GM12864 (cell line): ENCODE data around the gene HOMER2.
"Not testable (repeated sequence)": the region's sequence is repeated elsewhere in the genome, so short reads cannot be mapped to it uniquely, and the experiment has no call there.

Experiments used
- DNase-seq: peaks from one replicate; pipeline ENCODE4 v3.0.0-alpha.2; 2011; ENCODE audit warnings: low read depth
- H3K4me3 ChIP-seq: 2 replicates; pipeline ENCODE4 v1.5.1; 2011; ENCODE audit warnings: mild to moderate bottlenecking, low read depth, low read length, control low read depth
- TF ChIP-seq, protein P1 (sequence below): IDR thresholded peaks from 2 replicates; pipeline ENCODE4 v1.5.1; 2011; ENCODE audit warnings: low read depth, mild to moderate bottlenecking, moderate library complexity, low read length, control low read depth, inconsistent platforms; ENCODE audit errors: missing control alignments

The HOMER2 gene

DNA sequence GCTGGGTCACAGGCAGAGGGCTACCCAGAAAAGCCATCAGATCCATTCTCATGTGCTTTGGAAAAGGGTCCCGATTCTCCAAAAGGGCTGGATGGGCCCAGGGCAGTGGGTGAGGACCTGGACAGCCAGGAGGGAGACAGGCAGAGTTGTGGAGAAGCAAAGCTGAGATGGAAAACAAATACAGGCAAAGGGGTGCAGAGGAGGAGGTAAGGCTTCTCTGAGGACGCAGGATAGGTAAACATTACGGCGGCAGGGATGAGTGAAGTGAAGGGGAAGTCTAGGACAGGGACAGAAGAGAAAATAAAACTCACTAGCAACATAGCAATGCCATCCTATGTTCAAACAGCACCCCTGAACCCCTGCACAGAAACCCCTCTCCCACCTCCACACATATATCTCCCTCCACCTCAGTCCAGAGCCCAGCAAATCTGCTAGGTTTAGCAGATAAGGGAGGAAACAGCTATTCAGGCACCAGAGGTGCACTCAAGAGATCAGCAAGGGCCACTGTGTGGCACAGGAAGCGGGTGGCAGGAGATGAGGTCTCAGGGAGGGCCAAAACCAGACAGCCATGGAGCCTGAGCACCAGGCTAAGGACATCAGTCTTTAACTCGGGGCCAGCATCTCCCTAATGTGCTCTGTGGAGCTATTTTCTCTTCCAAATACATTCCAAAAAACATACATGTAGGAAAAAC is 51.3 kb downstream of the HOMER2 start:
- TF ChIP-seq, protein P1, sequence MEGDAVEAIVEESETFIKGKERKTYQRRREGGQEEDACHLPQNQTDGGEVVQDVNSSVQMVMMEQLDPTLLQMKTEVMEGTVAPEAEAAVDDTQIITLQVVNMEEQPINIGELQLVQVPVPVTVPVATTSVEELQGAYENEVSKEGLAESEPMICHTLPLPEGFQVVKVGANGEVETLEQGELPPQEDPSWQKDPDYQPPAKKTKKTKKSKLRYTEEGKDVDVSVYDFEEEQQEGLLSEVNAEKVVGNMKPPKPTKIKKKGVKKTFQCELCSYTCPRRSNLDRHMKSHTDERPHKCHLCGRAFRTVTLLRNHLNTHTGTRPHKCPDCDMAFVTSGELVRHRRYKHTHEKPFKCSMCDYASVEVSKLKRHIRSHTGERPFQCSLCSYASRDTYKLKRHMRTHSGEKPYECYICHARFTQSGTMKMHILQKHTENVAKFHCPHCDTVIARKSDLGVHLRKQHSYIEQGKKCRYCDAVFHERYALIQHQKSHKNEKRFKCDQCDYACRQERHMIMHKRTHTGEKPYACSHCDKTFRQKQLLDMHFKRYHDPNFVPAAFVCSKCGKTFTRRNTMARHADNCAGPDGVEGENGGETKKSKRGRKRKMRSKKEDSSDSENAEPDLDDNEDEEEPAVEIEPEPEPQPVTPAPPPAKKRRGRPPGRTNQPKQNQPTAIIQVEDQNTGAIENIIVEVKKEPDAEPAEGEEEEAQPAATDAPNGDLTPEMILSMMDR = no peak
- no peak overlapping the region for H3K4me3 ChIP-seq
- no peak for DNase-seq

DNA sequence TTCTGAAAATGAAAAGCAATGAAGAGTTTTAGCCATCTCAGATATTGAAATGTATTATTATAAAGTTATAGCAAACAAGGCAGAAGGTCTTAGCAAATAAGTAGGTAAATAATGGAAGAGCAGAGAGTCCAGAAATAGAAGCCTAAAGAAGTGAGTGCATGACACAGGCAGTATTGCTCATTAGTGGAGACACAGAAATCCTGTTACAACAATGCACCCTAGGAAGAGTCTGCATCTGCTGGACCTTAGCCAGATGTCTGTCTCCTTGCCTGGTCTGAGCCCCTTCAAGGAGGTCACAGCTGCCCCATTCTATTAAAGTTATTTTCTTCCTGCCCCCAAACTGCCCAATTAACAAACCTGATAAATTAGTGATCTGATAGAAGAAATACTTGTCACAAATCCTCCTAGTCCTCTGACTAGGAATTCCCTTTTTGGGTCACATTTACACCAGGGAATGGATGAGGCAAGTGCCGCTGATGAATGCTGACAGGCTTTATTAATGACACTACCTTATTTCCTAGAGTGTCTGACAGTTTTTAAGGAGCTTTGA is 51.9 kb downstream of the HOMER2 start:
- no peak overlapping the region for H3K4me3 ChIP-seq
- TF ChIP-seq, protein P1 = no peak
- no peak for DNase-seq

DNA sequence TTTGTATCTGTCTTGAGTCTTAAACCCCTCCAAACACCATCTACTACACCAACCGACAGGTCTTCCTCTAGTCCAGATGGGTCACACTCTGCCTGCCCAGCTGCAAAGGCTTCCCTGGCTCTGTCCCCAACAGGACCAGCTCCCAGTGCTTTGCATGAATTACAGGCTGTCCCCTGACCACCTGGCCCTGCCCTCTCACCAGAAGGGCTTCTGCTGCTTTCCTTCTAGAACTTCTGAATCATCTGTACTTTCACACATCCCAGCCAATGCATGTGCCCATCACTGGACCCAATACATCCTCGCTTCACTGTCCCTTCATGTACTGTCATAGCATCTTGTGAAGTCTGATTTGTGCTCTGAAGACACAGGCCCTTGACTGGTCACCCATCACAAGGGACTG is 53.6 kb downstream of the HOMER2 start:
- TF ChIP-seq, protein P1 = no peak
- DNase-seq = no peak
- H3K4me3 ChIP-seq = no peak overlapping the region

DNA sequence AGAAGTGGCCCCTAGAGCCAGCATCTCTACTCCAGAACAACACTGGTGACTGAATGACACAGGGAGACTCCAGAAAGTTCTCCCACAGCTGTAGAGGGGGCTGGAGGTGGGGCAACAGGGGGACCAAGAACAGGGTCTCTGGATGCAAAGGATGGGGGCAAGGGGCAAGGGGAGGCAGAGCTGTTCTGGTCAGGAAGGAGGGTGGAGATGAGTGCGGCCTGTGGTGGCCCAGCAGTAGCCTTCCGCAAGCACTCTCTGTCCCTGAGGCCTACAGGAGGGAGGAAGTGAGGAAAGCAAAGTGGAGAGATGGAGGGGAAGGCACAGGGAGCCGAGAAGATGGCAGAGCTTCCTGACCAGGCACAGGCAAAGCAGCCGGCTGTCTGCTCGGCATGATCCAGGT is 56.5 kb downstream of the HOMER2 start:
- TF ChIP-seq, protein P1 = no peak
- no peak for DNase-seq
- H3K4me3 ChIP-seq = no peak overlapping the region

DNA sequence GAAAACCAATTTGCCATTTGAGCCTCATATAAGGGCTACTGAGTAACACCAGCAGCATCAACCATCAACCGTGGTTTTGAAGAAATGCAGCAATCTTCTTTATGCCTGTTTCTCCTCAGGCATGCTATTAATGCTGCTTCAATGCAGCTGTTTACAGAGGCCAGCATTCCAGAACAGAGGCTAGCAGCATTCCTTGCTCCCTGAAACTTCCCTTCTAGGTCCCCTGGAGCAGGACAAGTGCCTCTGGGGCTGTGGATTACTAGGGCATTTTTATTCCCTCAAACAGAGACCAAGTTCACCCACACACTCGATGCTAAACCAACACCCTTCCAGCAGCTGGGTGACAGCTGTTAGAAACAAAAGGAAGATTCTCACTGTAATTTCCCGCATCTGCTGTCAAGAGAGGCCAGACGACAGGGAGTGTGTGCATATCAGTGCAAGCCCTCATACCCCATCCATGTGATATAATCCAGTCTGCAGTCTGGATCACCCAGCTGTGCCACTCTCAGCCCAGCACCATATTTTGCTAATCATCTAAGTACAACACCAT is 57.5 kb downstream of the HOMER2 start:
- H3K4me3 ChIP-seq = no peak overlapping the region
- DNase-seq = no peak
- TF ChIP-seq, protein P1 = no peak

DNA sequence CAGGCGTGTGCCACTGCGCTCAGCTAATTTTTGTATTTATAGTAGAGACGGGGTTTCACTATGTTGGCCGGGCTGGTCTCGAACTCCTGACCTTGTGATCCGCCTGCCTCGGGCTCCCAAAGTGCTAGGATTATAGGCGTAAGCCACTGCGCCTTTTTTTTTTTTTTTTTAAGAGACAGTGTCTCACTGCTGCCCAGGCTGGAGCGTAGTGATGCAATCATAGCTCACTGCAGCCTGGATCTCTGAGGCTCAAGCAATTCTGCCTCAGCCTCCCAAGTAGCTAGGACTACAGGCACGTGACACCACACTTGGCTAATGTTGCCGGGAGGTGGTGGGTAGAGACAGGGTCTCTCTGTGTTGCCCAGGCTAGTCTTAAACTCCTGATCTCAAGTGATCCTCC is 59.0 kb downstream of the HOMER2 start:
- DNase-seq, H3K4me3 ChIP-seq: not testable (repeated sequence)

DNA sequence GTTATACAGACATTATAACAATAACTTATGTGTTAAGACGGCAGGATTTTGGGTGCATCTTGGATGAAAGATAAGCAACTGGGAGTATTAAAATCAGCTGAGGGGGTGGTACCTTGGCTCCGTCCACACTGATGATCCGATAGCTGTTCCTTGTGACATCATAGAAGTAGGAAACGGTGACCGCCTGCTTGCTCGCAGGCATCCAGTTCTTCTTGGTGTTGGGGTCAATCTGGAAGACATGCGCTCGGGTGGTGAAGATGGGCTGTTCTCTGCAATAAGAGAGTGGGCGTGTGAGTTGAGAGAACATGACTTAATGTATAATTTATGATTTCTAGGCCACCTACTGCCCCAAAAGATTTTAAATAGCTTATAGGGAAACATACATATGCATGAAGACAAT is 59.9 kb downstream of the HOMER2 start:
- TF ChIP-seq, protein P1 = no peak
- H3K4me3 ChIP-seq = no peak overlapping the region
- DNase-seq = no peak
